ENCODE measurements around the gene TP53I3. TPM values are rescaled to one million over a fixed set of nuclear protein-coding genes. Genes with fewer than 3 reads are reported as not detected.

Gene TP53I3
- total RNA-seq, 1 donor from 2014 or later = 81.5 TPM

DNA sequence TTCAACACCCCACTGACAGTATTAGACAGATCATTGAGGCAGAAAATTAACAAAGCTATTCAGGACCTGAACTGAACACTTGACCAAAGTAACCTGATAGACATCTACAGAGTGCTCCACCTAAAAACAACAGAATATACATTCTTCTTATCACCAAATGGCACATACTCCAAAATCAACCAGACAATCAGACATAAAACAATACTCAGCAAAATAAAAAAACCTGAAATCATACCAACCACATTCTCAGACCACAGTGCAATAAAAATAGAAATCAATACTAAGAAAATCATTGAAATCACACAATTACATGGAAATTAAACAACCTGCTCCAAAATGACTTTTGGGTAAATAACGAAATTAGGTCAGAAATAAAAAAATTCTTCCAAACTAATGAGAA, 22.7 kb upstream of the TP53I3 start:
- Mint-ChIP-seq H3K27ac (ENCODE audit: unreplicated experiment) (no peak overlapping the region), H3K4me3 (ENCODE audit: unreplicated experiment) (no peak overlapping the region), H3K36me3 (ENCODE audit: low read depth, unreplicated experiment) (peaks cover 4% of the 10 kb centered on the region), H3K4me1 (ENCODE audit: unreplicated experiment) (no peaks in the 10 kb centered on the region), H3K27me3 (ENCODE audit: unreplicated experiment) (peaks cover 3% of the 10 kb centered on the region), H3K9me3 (ENCODE audit: unreplicated experiment) (no peaks in the 10 kb centered on the region)
- DNase-seq (ENCODE audit: low spot score) = no peak
- TF ChIP-seq, protein P1, sequence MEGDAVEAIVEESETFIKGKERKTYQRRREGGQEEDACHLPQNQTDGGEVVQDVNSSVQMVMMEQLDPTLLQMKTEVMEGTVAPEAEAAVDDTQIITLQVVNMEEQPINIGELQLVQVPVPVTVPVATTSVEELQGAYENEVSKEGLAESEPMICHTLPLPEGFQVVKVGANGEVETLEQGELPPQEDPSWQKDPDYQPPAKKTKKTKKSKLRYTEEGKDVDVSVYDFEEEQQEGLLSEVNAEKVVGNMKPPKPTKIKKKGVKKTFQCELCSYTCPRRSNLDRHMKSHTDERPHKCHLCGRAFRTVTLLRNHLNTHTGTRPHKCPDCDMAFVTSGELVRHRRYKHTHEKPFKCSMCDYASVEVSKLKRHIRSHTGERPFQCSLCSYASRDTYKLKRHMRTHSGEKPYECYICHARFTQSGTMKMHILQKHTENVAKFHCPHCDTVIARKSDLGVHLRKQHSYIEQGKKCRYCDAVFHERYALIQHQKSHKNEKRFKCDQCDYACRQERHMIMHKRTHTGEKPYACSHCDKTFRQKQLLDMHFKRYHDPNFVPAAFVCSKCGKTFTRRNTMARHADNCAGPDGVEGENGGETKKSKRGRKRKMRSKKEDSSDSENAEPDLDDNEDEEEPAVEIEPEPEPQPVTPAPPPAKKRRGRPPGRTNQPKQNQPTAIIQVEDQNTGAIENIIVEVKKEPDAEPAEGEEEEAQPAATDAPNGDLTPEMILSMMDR (IDR thresholded peaks at IDR 0.05; ENCODE audit: unreplicated experiment) = no peak

DNA sequence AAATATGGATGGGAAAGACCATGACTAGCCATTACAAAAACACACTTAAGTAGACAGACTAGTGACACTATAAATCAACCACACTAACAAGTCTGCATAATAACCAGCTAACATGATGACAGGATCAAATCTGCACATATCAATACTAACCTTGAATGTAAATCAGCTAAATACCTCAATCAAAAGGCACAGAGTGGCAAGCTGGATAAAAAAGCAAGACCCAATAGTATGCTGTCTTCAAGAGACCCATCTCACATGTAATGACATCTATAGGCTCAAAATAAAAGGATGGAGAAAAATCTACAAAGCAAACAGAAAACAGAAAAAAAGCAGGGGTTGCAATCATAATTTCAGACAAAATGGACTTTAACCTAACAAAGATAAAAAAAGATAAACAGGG, 22.2 kb upstream of the TP53I3 start:
- no peak overlapping the region for H3K27ac Mint-ChIP-seq (ENCODE audit: unreplicated experiment)
- H3K9me3 Mint-ChIP-seq (ENCODE audit: unreplicated experiment) = no peaks in the 10 kb centered on the region
- TF ChIP-seq, protein P1 (IDR thresholded peaks at IDR 0.05; ENCODE audit: unreplicated experiment) = no peak
- DNase-seq (ENCODE audit: low spot score) = no peak
- no peak overlapping the region for H3K4me3 Mint-ChIP-seq (ENCODE audit: unreplicated experiment)
- H3K4me1 Mint-ChIP-seq (ENCODE audit: unreplicated experiment) = no peaks in the 10 kb centered on the region
- peaks cover 4% of the 10 kb centered on the region for H3K36me3 Mint-ChIP-seq (ENCODE audit: low read depth, unreplicated experiment)
- H3K27me3 Mint-ChIP-seq (ENCODE audit: unreplicated experiment) = peaks cover 3% of the 10 kb centered on the region

DNA sequence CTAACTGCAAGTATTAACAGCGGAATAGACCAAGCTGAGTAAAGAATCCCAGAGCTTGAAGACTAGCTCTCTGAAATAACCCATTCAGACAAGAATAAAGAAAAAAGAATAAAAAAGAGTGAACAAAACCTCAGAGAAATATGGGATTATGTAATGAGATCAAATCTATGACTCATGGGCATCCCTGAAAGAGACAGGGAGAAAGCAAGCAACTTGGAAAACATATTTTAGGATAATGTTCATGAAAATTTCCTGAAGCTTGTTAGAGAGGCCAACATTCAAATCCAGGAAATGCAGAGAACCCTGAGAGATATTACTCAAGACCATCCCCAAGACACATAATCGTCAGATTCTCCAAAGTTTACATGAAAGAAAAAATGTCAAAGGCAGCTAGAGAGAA, 21.2 kb upstream of the TP53I3 start:
- TF ChIP-seq, protein P1 (IDR thresholded peaks at IDR 0.05; ENCODE audit: unreplicated experiment) = no peak
- Mint-ChIP-seq H3K4me3 (ENCODE audit: unreplicated experiment) (no peak overlapping the region), H3K4me1 (ENCODE audit: unreplicated experiment) (no peaks in the 10 kb centered on the region), H3K36me3 (ENCODE audit: low read depth, unreplicated experiment) (peaks cover 4% of the 10 kb centered on the region), H3K9me3 (ENCODE audit: unreplicated experiment) (no peaks in the 10 kb centered on the region), H3K27ac (ENCODE audit: unreplicated experiment) (no peak overlapping the region), H3K27me3 (ENCODE audit: unreplicated experiment) (peaks cover 3% of the 10 kb centered on the region)
- no peak for DNase-seq (ENCODE audit: low spot score)

DNA sequence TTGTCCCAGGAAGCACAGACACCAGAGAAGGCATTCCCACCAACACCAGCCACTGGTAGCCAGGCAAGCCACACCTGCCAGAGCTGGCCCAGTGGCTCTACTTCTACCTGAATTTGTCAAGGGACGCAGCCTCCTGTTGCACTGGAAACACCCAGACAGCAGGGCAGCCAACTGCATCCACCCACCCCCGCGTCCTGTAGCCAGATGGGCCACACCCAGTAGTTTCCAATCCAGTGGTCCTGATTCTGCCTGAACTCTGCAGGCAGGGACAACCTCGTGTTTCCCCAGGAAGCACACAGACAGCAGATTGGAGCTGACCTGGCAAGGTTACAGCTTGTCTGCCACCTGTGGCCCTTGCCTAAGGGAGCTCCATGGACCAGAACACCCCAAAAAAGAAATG, 20.3 kb upstream of the TP53I3 start:
- peaks cover 3% of the 10 kb centered on the region for H3K27me3 Mint-ChIP-seq (ENCODE audit: unreplicated experiment)
- no peak overlapping the region for H3K27ac Mint-ChIP-seq (ENCODE audit: unreplicated experiment)
- no peaks in the 10 kb centered on the region for H3K4me1 Mint-ChIP-seq (ENCODE audit: unreplicated experiment)
- H3K9me3 Mint-ChIP-seq (ENCODE audit: unreplicated experiment) = no peaks in the 10 kb centered on the region
- TF ChIP-seq, protein P1 (IDR thresholded peaks at IDR 0.05; ENCODE audit: unreplicated experiment) = no peak
- H3K4me3 Mint-ChIP-seq (ENCODE audit: unreplicated experiment) = no peak overlapping the region
- DNase-seq (ENCODE audit: low spot score) = no peak
- peaks cover 4% of the 10 kb centered on the region for H3K36me3 Mint-ChIP-seq (ENCODE audit: low read depth, unreplicated experiment)

DNA sequence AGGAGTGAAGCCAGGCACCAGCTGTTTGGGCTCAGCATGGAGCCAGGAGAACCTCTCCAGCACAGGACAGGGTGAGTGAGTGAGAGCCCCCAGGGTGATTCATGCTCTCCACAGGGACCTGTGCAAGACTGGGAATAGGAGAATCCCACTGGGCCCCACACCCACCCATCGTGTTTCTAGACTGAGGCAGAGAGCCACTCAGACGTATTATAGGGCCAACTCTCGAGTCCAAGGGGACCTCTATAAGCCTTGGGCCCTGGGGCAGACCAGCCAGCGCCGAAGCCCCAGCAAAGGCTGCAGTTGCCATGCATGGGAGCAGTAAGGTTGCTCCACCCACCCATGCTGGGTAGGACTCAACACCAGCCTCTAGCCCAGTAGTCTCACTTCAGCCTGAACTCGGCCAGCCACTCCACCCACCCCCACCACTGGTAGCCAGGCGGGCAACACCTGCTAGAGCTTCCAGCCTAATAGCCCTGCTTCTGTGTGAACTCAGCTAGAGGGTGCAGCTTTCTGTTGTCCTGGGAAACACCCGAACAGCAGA, 19.5 kb upstream of the TP53I3 start:
- H3K36me3 Mint-ChIP-seq (ENCODE audit: low read depth, unreplicated experiment) = peaks cover 4% of the 10 kb centered on the region
- no peaks in the 10 kb centered on the region for H3K4me1 Mint-ChIP-seq (ENCODE audit: unreplicated experiment)
- H3K9me3 Mint-ChIP-seq (ENCODE audit: unreplicated experiment) = no peaks in the 10 kb centered on the region
- no peak for DNase-seq (ENCODE audit: low spot score)
- H3K27ac Mint-ChIP-seq (ENCODE audit: unreplicated experiment) = no peak overlapping the region
- TF ChIP-seq, protein P1 (IDR thresholded peaks at IDR 0.05; ENCODE audit: unreplicated experiment) = no peak
- H3K4me3 Mint-ChIP-seq (ENCODE audit: unreplicated experiment) = no peak overlapping the region
- H3K27me3 Mint-ChIP-seq (ENCODE audit: unreplicated experiment) = peaks cover 5% of the 10 kb centered on the region

All from endothelial cell (in vitro differentiated cells).